NCI-H526 treated with DMSO at 0.1 percent for 48 hours (cell line): Measurements from ENCODE around the gene AKNA.

Experiments used
- DNase-seq: peaks from one replicate; lab custom pipeline; 2025; lab: John Stamatoyannopoulos, UW

Gene AKNA

DNA sequence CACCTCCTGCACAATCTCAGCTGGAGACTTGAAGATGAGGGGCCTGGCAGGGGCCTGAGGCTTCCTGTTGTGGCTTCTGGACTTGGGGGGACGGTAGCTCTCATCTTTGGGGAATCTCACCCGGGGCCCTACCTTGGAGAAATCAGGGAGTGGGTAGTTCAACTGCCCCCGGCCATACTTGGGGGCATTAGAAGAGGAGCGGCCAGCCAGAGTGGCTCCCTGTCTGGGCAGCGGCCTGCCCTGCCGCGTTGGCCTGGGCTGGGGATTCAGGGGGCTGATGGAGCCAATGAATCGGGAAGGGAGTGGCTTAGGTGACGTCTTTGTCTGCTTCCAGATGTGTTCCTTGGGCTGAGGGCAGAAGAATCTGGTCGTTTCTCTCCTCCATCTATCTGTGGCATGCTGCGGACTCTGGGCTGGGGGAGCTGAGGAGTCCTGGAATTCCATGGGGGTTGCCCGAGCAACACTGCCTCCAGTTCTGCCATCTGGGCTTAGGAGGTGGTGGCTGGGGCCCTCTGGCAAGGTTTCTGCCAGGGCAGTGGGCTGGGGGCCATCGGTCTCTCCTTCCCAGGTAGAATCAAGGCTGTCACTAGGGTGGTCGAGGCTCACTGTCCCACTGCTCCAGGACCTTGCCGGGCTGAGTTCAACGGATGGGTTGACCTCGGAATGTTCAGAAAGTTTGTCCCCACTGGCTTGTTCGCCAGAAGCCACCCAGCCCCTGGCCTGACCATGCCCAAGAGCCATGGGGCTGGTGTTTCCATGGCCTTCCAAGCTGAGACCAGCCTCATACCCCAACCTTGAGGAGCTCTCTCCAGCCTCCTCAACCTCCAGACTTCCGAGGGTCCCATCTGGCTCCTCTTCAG is 11.0 kb downstream of the AKNA start:
- no peak for DNase-seq

DNA sequence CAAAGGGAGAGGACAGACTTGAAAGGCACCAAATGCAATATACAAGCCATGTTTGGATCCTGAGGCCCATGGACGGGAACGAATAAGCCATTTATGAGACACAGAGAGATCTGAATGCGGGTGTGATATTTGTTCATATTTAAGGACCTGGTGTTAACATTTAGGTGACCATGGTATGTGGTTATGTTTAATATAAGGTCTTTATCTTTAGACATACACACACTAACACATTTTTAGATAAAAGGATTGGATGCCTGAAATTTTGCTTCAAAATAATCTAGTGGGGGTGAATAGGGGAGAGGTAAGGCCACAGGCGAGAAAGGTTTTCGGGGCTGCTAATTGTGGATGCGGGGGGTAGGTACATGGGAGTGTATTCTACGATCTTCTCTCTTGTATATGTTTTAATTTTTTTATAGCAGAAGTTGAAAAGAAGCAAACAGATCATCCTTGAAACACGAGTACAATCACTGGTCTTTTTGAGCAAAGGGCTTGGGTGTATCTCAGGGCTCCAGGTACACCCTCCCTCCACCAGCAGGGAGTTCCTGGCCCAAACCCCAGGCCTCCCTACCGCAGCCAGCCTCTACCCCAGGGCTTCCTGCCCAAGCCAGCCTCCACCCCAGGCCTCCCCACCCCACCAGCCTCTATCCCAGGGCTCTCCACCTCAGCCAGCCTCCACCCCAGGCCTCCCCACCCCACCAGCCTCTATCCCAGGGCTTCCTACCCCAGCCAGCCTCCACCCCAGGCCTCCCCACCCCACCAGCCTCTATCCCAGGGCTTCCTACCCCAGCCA is 12.2 kb downstream of the AKNA start:
- DNase-seq: no peak

DNA sequence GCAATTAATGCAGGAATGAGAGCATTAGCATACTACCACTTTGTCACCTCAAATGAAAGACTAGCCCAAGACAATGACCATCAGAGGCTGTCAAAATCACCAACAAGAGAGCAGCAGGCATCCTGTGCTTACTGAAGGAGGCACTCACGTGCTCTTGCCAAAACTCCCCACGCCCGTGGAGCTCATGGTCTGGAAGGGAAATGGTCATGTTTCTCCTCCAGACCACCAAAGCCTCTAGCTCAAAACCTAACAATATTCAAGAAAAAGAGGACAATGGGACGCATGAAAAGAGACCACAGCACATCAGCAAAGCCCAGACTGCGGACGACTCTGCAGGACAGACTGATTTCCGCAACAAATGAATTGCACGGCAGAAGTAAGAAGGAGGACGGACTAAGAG is 12.8 kb downstream of the AKNA start:
- no peak for DNase-seq

- no peak for DNase-seq
Measured at GRCh38 chr9:114373960-114374730, 13.6 kb downstream of the AKNA start.

- DNase-seq: no peak
Measured at GRCh38 chr9:114372921-114373448, 14.8 kb downstream of the AKNA start.

- DNase-seq: no peak
Measured at GRCh38 chr9:114371973-114372917, 15.5 kb downstream of the AKNA start.

GRCh38 chr9:114371343-114371944 is 16.3 kb downstream of the AKNA start:
- DNase-seq: no peak

- no peak for DNase-seq
Measured at GRCh38 chr9:114370968-114371320, 16.8 kb downstream of the AKNA start.

DNA sequence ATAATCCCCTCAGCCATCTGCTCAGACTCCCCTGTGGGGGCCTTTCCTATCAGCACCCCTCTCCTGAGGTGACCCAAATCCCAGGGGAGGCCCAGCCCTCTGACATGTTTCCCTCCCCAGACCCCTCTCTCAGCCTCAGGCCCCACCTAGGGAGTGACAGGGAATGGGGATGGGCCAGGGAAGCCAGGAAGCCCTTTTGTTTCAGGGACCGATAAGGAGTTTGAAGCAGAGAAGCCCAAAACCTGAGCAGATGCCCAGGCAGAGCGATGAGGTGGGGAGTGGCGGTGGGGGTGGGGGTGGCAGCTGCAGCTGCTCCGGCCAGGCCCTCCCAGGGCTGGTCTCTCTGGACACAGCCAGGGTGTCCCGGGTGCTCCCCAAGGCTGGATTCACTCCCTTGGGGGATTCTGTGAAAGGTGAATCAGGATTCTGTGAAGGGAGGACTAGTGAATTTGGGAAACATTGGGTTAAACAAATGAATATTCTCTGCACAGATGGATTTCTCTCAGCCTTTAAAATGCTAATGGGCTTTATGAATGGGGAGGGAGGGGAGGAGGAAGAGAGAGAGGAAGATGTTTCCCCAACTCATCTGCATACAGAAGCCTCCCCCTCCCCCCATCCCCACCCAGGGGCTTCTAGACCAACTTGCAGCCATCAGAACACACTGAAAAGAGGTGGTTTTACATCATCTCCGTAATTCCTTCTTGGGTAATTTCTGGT is 17.4 kb downstream of the AKNA start:
- DNase-seq: no peak

- no peak for DNase-seq
Measured at GRCh38 chr9:114369216-114370130, 18.3 kb downstream of the AKNA start.

- no peak for DNase-seq
Measured at GRCh38 chr9:114367772-114368569, 19.8 kb downstream of the AKNA start.

GRCh38 chr9:114367366-114367765 is 20.4 kb downstream of the AKNA start:
- no peak for DNase-seq

DNA sequence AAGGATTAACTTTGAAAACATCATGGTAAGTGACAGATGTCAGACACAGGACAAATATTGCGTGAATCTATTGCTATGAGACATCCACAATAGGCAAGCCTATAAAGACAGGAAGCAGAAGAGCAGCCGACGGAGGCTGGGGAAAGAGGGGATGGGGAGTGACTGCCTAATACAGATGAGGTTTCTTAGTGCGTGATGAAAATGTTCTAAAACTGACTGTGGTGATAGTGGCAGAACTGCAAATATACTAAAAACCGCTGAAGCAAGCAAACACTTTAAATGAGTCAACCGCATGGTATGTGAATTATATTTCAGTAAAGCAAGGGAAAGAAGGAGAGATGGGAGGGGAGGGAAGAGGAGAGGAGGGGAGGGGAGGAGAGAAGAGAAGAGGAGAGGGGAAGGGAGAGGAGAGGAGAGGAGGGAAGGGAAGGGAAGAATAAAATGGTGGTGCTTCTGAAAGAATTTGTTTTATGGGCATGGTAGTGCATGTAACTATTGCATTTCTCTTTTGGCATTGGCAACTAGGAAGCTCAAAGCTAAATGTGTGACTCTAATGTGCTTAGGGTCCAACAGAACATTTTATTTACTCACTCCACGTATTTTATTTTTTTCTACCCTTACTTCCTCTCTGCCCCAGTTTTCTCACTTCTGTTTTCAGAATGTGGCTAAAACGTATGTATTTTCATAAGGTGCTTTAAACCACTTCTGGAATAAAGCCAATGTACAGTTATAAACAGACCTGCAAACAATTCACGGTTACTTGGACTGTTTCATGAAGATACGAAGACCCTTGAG is 21.3 kb downstream of the AKNA start:
- DNase-seq: no peak

- DNase-seq: no peak
Measured at GRCh38 chr9:114365194-114365593, 22.6 kb downstream of the AKNA start.

- DNase-seq: no peak
Measured at GRCh38 chr9:114364134-114365041, 23.4 kb downstream of the AKNA start.

DNA sequence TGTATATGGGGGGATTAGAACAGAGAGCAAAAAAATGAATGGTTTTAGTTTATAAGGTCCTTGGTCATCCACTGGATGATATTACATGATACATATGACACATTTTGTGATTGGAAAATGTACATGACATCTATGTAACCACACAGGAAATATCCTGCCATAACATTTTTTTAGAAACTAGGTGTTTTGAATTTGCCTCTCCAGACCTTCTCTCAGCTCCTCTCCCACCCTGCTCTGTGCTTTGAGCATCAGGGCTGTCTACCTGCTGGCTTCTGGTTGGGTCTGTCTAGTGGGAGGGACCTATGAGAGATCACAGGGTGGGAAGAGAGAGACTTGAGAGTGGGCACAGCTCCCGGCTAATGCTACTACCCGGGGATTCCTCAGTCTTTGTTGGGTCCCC is 24.4 kb downstream of the AKNA start:
- DNase-seq: no peak
